Islet of Langerhans (tissue), 1 donor: Measurements from ENCODE around the gene NOVA2.
A peak's percentile ranks its signal among the peaks of the same experiment; 100 is the strongest.
"Not testable (repeated sequence)": the region's sequence is repeated elsewhere in the genome, so short reads cannot be mapped to it uniquely, and the experiment has no call there.

Experiments used
- FAIRE-seq: peaks from one replicate; lab custom pipeline; 2011; peaks lifted over from hg19 to GRCh38; lab: Jason Lieb, UNC

The NOVA2 gene

GRCh38 chr19:45922281-45922680 is 51.4 kb downstream of the NOVA2 start:
- no peak for FAIRE-seq

GRCh38 chr19:45920458-45920857 is 53.2 kb downstream of the NOVA2 start:
- FAIRE-seq, result no peak

GRCh38 chr19:45919678-45920077 is 54.0 kb downstream of the NOVA2 start:
- no peak for FAIRE-seq

- no peak for FAIRE-seq
These were observed 54.9 kb downstream of the NOVA2 start for GRCh38 chr19:45918721-45919120.

GRCh38 chr19:45917421-45918091 is 56.1 kb downstream of the NOVA2 start:
- no peak for FAIRE-seq

GRCh38 chr19:45913874-45914830 is 59.5 kb downstream of the NOVA2 start, which contains the start of gene NANOS2:
Gene NANOS2, minus strand, starts transcription at chr19:45914778. Its CDS starts 85 bp downstream, at chr19:45914693.
- FAIRE-seq, result no peak

- no peak for FAIRE-seq
These were observed 62.4 kb downstream of the NOVA2 start for GRCh38 chr19:45911291-45911690.

GRCh38 chr19:45908956-45909355 is 64.7 kb downstream of the NOVA2 start:
- FAIRE-seq, result no peak

- no peak for FAIRE-seq
These were observed 67.4 kb downstream of the NOVA2 start for GRCh38 chr19:45906221-45906620.

GRCh38 chr19:45905011-45905410 is 68.7 kb downstream of the NOVA2 start:
- FAIRE-seq, result no peak

GRCh38 chr19:45902651-45903625 is 70.7 kb downstream of the NOVA2 start:
- FAIRE-seq, result peak; percentile 66

GRCh38 chr19:45901912-45902650 is 71.6 kb downstream of the NOVA2 start, which contains the start of gene MYPOP:
Gene MYPOP, minus strand, starts transcription at chr19:45902613. Its CDS starts 840 bp downstream, at chr19:45901773.
- FAIRE-seq, result no peak

GRCh38 chr19:45901432-45901911 is 72.2 kb downstream of the NOVA2 start:
- no peak for FAIRE-seq

GRCh38 chr19:45900738-45901431 is 72.8 kb downstream of the NOVA2 start:
- no peak for FAIRE-seq

- FAIRE-seq, result no peak
These were observed 73.6 kb downstream of the NOVA2 start for GRCh38 chr19:45899919-45900589.

- FAIRE-seq, result no peak
These were observed 74.4 kb downstream of the NOVA2 start for GRCh38 chr19:45899253-45899652.

- no peak for FAIRE-seq
These were observed 76.3 kb downstream of the NOVA2 start for GRCh38 chr19:45897261-45897812.

GRCh38 chr19:45895983-45896599 is 77.6 kb downstream of the NOVA2 start:
- FAIRE-seq, result not testable (repeated sequence)

GRCh38 chr19:45895519-45895972 is 78.1 kb downstream of the NOVA2 start:
- no peak for FAIRE-seq
